ENCODE results near the gene DNAH12.

Gene DNAH12

GRCh38 chr3:57559526-57559925 lies 15.4 kb upstream of the DNAH12 start:
- ChIA-PET CTCF (no interaction called here), POLR2A (no interaction called here)
- no peak for TF ChIP-seq CTCF (IDR thresholded peaks at IDR 0.05; ENCODE audit: control extremely low read depth, extremely low read depth, low read depth, missing control alignments)
- no peak for DNase-seq (ENCODE audit: extremely low spot score)

- POLR2A ChIA-PET: interaction anchor here (1.6 kb wide), 1 partner anchor 9 kb away, joined by 4 read pairs; no protein-coding TSS in a partner anchor
- no peak for TF ChIP-seq CTCF (IDR thresholded peaks at IDR 0.05; ENCODE audit: control extremely low read depth, extremely low read depth, low read depth, missing control alignments)
- CTCF ChIA-PET: interaction anchor here (1.0 to 2.2 kb wide), 3 partner anchors 13 to 40 kb away, joined by 3 to 4 read pairs (median 4); partner anchors contain the start of genes ARF4 and DNAH12
- DNase-seq (ENCODE audit: extremely low spot score): peak; percentile 45
Measured at GRCh38 chr3:57557085-57557537, 13.0 kb upstream of the DNAH12 start.

GRCh38 chr3:57556459-57557084 lies 12.4 kb upstream of the DNAH12 start:
- peak; percentile 42 for DNase-seq (ENCODE audit: extremely low spot score)
- TF ChIP-seq CTCF (IDR thresholded peaks at IDR 0.05; ENCODE audit: control extremely low read depth, extremely low read depth, low read depth, missing control alignments): no peak
- POLR2A ChIA-PET: interaction anchor here (1.2 to 1.6 kb wide), 6 partner anchors 9 to 42 kb away, joined by 3 to 11 read pairs (median 4); partner anchors contain the start of gene ARF4
- CTCF ChIA-PET: interaction anchor here (1.0 to 2.2 kb wide), 6 partner anchors 11 to 159 kb away, joined by 3 to 5 read pairs (median 4); partner anchors contain the start of genes ARF4 and DNAH12

GRCh38 chr3:57555738-57556458 lies 11.8 kb upstream of the DNAH12 start, which contains the start of gene PDE12:
Gene PDE12, plus strand, starts transcription at chr3:57556274. Its CDS starts 106 bp downstream, at chr3:57556380.
- DNase-seq (ENCODE audit: extremely low spot score): peak; percentile 88
- ChIA-PET CTCF (interaction anchor here (1.3 to 2.2 kb wide), 5 partner anchors 10 to 158 kb away, joined by 3 to 5 read pairs (median 4); partner anchors contain the start of gene DNAH12), POLR2A (interaction anchor here (0.6 to 1.6 kb wide), 7 partner anchors 10 to 43 kb away, joined by 3 to 11 read pairs (median 4); partner anchors contain the start of gene ARF4)
- no peak for TF ChIP-seq CTCF (IDR thresholded peaks at IDR 0.05; ENCODE audit: control extremely low read depth, extremely low read depth, low read depth, missing control alignments)

GRCh38 chr3:57555306-57555705 lies 11.2 kb upstream of the DNAH12 start:
- CTCF ChIA-PET: interaction anchor here (1.3 to 2.2 kb wide), 4 partner anchors 9 to 158 kb away, joined by 3 to 5 read pairs (median 4); no protein-coding TSS in a partner anchor
- POLR2A ChIA-PET: interaction anchor here (1.0 to 1.3 kb wide), 4 partner anchors 34 to 43 kb away, joined by 3 to 11 read pairs (median 4); partner anchors contain the start of gene ARF4
- no peak for TF ChIP-seq CTCF (IDR thresholded peaks at IDR 0.05; ENCODE audit: control extremely low read depth, extremely low read depth, low read depth, missing control alignments)
- no peak for DNase-seq (ENCODE audit: extremely low spot score)

GRCh38 chr3:57546616-57547015 lies 2.5 kb upstream of the DNAH12 start:
- POLR2A ChIA-PET: no interaction called here
- TF ChIP-seq CTCF (IDR thresholded peaks at IDR 0.05; ENCODE audit: control extremely low read depth, extremely low read depth, low read depth, missing control alignments): no peak

More at GRCh38 chr3:57546616-57547015, 2.5 kb upstream of the DNAH12 start:
- CTCF ChIA-PET: interaction anchor here (1.4 to 1.7 kb wide), 2 partner anchors 9 to 10 kb away, joined by 4 to 5 read pairs; partner anchors contain the start of gene PDE12
- DNase-seq (ENCODE audit: extremely low spot score): no peak
